Measurements from ENCODE around the gene CTNNA3.

Gene CTNNA3

GRCh38 chr10:67141300-67141699, 554.7 kb downstream of the CTNNA3 start:
- DNase-seq (ENCODE audit: low spot score) (no peak), FAIRE-seq (no peak)

- DNase-seq (ENCODE audit: low spot score) (no peak), FAIRE-seq (no peak)
These were observed 555.4 kb downstream of the CTNNA3 start for GRCh38 chr10:67140641-67141040.

- no peak for DNase-seq (ENCODE audit: low spot score)
- FAIRE-seq = no peak
These were observed 568.6 kb downstream of the CTNNA3 start for GRCh38 chr10:67127441-67127840.

- FAIRE-seq = no peak
- no peak for DNase-seq (ENCODE audit: low spot score)
These were observed 576.3 kb downstream of the CTNNA3 start for GRCh38 chr10:67119651-67120050.

GRCh38 chr10:67115972-67116371, 580.0 kb downstream of the CTNNA3 start:
- FAIRE-seq = peak; percentile 99

GRCh38 chr10:67114945-67115344, 581.0 kb downstream of the CTNNA3 start:
- peak; percentile 95 for FAIRE-seq

More at GRCh38 chr10:67115972-67116371, 580.0 kb downstream of the CTNNA3 start:
- peak; percentile 85 for DNase-seq (ENCODE audit: low spot score)

GRCh38 chr10:67112765-67113164, 583.2 kb downstream of the CTNNA3 start:
- DNase-seq (ENCODE audit: low spot score) (no peak), FAIRE-seq (no peak)

More at GRCh38 chr10:67114945-67115344, 581.0 kb downstream of the CTNNA3 start:
- peak; percentile 80 for DNase-seq (ENCODE audit: low spot score)

GRCh38 chr10:67110286-67110685, 585.7 kb downstream of the CTNNA3 start:
- FAIRE-seq = no peak
- no peak for DNase-seq (ENCODE audit: low spot score)

GRCh38 chr10:67107670-67108069, 588.3 kb downstream of the CTNNA3 start:
- DNase-seq (ENCODE audit: low spot score) (no peak), FAIRE-seq (no peak)

- DNase-seq (ENCODE audit: low spot score) (no peak), FAIRE-seq (no peak)
These were observed 595.0 kb downstream of the CTNNA3 start for GRCh38 chr10:67100951-67101350.

- FAIRE-seq = no peak
These were observed 597.5 kb downstream of the CTNNA3 start for GRCh38 chr10:67098461-67098860.

GRCh38 chr10:67095531-67095930, 600.5 kb downstream of the CTNNA3 start:
- FAIRE-seq (no peak), DNase-seq (ENCODE audit: low spot score) (no peak)

More at GRCh38 chr10:67098461-67098860, 597.5 kb downstream of the CTNNA3 start:
- no peak for DNase-seq (ENCODE audit: low spot score)

GRCh38 chr10:67088036-67088435, 608.0 kb downstream of the CTNNA3 start:
- FAIRE-seq (no peak), DNase-seq (ENCODE audit: low spot score) (no peak)

- DNase-seq (ENCODE audit: low spot score) (no peak), FAIRE-seq (no peak)
These were observed 608.9 kb downstream of the CTNNA3 start for GRCh38 chr10:67087135-67087425.

GRCh38 chr10:67086327-67087134, 609.5 kb downstream of the CTNNA3 start:
- no peak for DNase-seq (ENCODE audit: low spot score)
- FAIRE-seq = no peak

- FAIRE-seq = no peak
- DNase-seq (ENCODE audit: low spot score) = no peak
These were observed 616.9 kb downstream of the CTNNA3 start for GRCh38 chr10:67079126-67079525.

GRCh38 chr10:67077376-67077775, 618.6 kb downstream of the CTNNA3 start:
- no peak for FAIRE-seq

GRCh38 chr10:67076144-67076543, 619.9 kb downstream of the CTNNA3 start:
- no peak for FAIRE-seq
- DNase-seq (ENCODE audit: low spot score) = no peak

More at GRCh38 chr10:67077376-67077775, 618.6 kb downstream of the CTNNA3 start:
- no peak for DNase-seq (ENCODE audit: low spot score)

- DNase-seq (ENCODE audit: low spot score) (no peak), FAIRE-seq (no peak)
These were observed 620.5 kb downstream of the CTNNA3 start for GRCh38 chr10:67075491-67075971.

- DNase-seq (ENCODE audit: low spot score) = no peak
These were observed 623.3 kb downstream of the CTNNA3 start for GRCh38 chr10:67072654-67073053.

GRCh38 chr10:67050415-67050814, 645.6 kb downstream of the CTNNA3 start:
- FAIRE-seq (no peak), DNase-seq (ENCODE audit: low spot score) (no peak)

More at GRCh38 chr10:67072654-67073053, 623.3 kb downstream of the CTNNA3 start:
- FAIRE-seq = no peak

GRCh38 chr10:67049988-67050387, 646.0 kb downstream of the CTNNA3 start:
- no peak for DNase-seq (ENCODE audit: low spot score)
- FAIRE-seq = no peak

GRCh38 chr10:67046507-67046906, 649.5 kb downstream of the CTNNA3 start:
- FAIRE-seq (no peak), DNase-seq (ENCODE audit: low spot score) (no peak)
